HL-60 (cell line): ENCODE data around the gene PLP1.

Source experiments
- DNase-seq, 2 experiments: peaks; one replicate each; pipeline ENCODE4 v3.0.0-alpha.2; 2010 to 2020; ENCODE audit warnings: low read depth in 1 of 2, low spot score in 1 of 2
- H3K27ac ChIP-seq: fragments of 250-450 bp; sonication (Bioruptor Pico); replicated peaks from 2 replicates; pipeline ENCODE4 v1.5.1; 2020; ENCODE audit warnings: mild to moderate bottlenecking, moderate library complexity
- H3K27me3 ChIP-seq: fragments of 250-450 bp; sonication (Bioruptor Pico); 2 replicates; pipeline ENCODE4 v1.5.1; 2021; ENCODE audit warnings: mild to moderate bottlenecking, moderate library complexity; ENCODE audit not compliant: insufficient read depth, poor library complexity, severe bottlenecking
- H3K4me3 ChIP-seq: replicated peaks from 2 replicates; pipeline ENCODE4 v1.5.1; 2011; ENCODE audit warnings: mild to moderate bottlenecking, control low read depth, low read length; ENCODE audit not compliant: insufficient read depth
- CTCF ChIP-seq: IDR thresholded peaks from one replicate; pipeline ENCODE4 v1.5.1; 2011; ENCODE audit warnings: low read length, control low read depth, inconsistent platforms; ENCODE audit not compliant: insufficient read depth
- GABPA ChIP-seq: IDR thresholded peaks from 2 replicates; pipeline ENCODE4 v1.6.1; 2012; ENCODE audit warnings: low read depth
- POLR2AphosphoS5 ChIP-seq: IDR thresholded peaks from 2 replicates; pipeline ENCODE4 v1.6.1; 2012; ENCODE audit warnings: low read depth
- REST ChIP-seq: IDR thresholded peaks from 2 replicates; pipeline ENCODE4 v1.6.1; 2012; ENCODE audit warnings: low read depth; ENCODE audit not compliant: insufficient replicate concordance
- SPI1 ChIP-seq: IDR thresholded peaks from 2 replicates; pipeline ENCODE4 v1.6.1; 2012; ENCODE audit warnings: low read depth, mild to moderate bottlenecking, borderline replicate concordance

The PLP1 gene

GRCh38 chrX:103828529-103828928 lies 51.9 kb downstream of the PLP1 start:
- Histone ChIP-seq H3K4me3 (no peak overlapping the region), H3K27ac (no peak overlapping the region), H3K27me3 (peaks cover 8% of the 10 kb centered on the region)
- no peak for TF ChIP-seq GABPA
- no peak for TF ChIP-seq CTCF
- TF ChIP-seq REST = no peak
- TF ChIP-seq POLR2AphosphoS5 = no peak
- TF ChIP-seq SPI1 = no peak
- DNase-seq = no peak

DNA sequence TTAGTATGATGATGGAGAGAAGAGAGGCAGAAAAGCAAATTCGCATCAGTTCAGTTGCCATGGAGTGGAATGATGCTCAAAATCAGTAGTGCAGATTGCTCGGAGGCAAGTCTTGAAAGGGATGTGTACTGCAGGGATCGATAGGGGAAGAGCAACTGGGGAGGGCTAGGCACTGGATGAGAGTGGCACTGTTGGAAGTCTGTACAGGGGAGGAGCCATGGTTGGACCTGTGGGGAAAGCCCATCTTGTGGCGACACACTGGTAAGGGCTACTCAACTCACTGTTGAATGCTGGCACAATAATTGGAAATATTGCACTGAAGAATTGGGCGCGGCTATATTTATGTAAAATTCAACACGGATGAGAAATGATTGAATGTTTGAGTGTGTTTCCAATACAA lies 54.2 kb downstream of the PLP1 start:
- peaks cover 8% of the 10 kb centered on the region for H3K27me3 ChIP-seq
- no peak overlapping the region for H3K27ac ChIP-seq
- DNase-seq = no peak
- no peak for TF ChIP-seq SPI1
- TF ChIP-seq CTCF = no peak
- no peak for TF ChIP-seq REST
- TF ChIP-seq GABPA = no peak
- TF ChIP-seq POLR2AphosphoS5 = no peak
- H3K4me3 ChIP-seq = no peak overlapping the region

GRCh38 chrX:103831342-103831802 lies 54.7 kb downstream of the PLP1 start:
- H3K27me3 ChIP-seq = peaks cover 8% of the 10 kb centered on the region
- no peak overlapping the region for H3K27ac ChIP-seq
- DNase-seq = no peak
- no peak for TF ChIP-seq SPI1
- TF ChIP-seq CTCF = no peak
- no peak for TF ChIP-seq GABPA
- TF ChIP-seq REST = no peak
- TF ChIP-seq POLR2AphosphoS5 = no peak
- peak overlapping the region; percentile 35; the same call in 1 of the 2 replicates for H3K4me3 ChIP-seq
